ENCODE measurements around the gene ITGAX.

Gene ITGAX

DNA sequence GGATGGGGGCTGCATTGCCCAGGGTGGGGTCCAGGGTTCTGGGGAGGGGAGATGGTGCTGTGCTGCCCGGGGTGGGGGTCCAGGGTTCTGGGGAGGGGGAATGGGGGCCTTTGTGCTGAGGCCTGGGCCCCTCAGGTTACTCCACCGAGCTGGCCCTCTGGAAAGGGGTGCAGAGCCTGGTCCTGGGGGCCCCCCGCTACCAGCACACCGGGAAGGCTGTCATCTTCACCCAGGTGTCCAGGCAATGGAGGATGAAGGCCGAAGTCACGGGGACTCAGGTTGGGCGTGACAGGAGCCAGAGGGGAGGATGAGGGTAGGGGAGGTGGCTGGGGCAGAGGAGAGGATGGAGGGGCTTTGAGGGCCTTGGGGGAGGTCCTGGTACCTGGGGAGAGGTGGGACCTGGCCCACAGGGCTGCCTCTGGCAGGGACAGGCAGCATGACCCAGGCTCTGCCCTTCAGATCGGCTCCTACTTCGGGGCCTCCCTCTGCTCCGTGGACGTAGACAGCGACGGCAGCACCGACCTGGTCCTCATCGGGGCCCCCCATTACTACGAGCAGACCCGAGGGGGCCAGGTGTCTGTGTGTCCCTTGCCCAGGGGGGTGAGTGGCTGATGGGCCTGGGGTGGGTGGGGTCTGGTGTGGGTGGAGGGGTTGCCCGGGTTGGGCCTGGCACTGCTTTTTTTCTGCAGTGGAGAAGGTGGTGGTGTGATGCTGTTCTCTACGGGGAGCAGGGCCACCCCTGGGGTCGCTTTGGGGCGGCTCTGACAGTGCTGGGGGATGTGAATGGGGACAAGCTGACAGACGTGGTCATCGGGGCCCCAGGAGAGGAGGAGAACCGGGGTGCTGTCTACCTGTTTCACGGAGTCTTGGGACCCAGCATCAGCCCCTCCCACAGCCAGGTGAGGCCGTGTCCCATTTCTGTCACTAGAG, 7.8 kb downstream of the ITGAX start:
- in situ Hi-C loops (cut with MboI; ENCODE audit: low pct_unique_long_range_greater_than_20kb, low sequenced_read_pairs, unreplicated experiment), result no loop called here
- DNase-seq (ENCODE audit: low spot score), result no peak
- TF ChIP-seq CTCF (IDR thresholded peaks at IDR 0.05; ENCODE audit: extremely low read depth, insufficient read depth, missing control alignments), result no peak

GRCh38 chr16:31363721-31364120, 8.7 kb downstream of the ITGAX start:
- no peak for TF ChIP-seq CTCF (IDR thresholded peaks at IDR 0.05; ENCODE audit: extremely low read depth, insufficient read depth, missing control alignments)
- DNase-seq (ENCODE audit: low spot score), result no peak
- in situ Hi-C loops (cut with MboI; ENCODE audit: low pct_unique_long_range_greater_than_20kb, low sequenced_read_pairs, unreplicated experiment), result no loop called here

GRCh38 chr16:31364421-31364820, 9.4 kb downstream of the ITGAX start:
- TF ChIP-seq CTCF (IDR thresholded peaks at IDR 0.05; ENCODE audit: extremely low read depth, insufficient read depth, missing control alignments), result no peak
- in situ Hi-C loops (cut with MboI; ENCODE audit: low pct_unique_long_range_greater_than_20kb, low sequenced_read_pairs, unreplicated experiment), result no loop called here
- no peak for DNase-seq (ENCODE audit: low spot score)

- peak; percentile 74 for DNase-seq (ENCODE audit: low spot score)
- TF ChIP-seq CTCF (IDR thresholded peaks at IDR 0.05; ENCODE audit: extremely low read depth, insufficient read depth, missing control alignments), result no peak
- in situ Hi-C loops (cut with MboI; ENCODE audit: low pct_unique_long_range_greater_than_20kb, low sequenced_read_pairs, unreplicated experiment), result no loop called here
Measured at GRCh38 chr16:31365131-31365865, 10.3 kb downstream of the ITGAX start.

GRCh38 chr16:31367853-31368252, 12.9 kb downstream of the ITGAX start:
- TF ChIP-seq CTCF (IDR thresholded peaks at IDR 0.05; ENCODE audit: extremely low read depth, insufficient read depth, missing control alignments), result no peak
- in situ Hi-C loops (cut with MboI; ENCODE audit: low pct_unique_long_range_greater_than_20kb, low sequenced_read_pairs, unreplicated experiment), result no loop called here
- no peak for DNase-seq (ENCODE audit: low spot score)

- no peak for DNase-seq (ENCODE audit: low spot score)
- in situ Hi-C loops (cut with MboI; ENCODE audit: low pct_unique_long_range_greater_than_20kb, low sequenced_read_pairs, unreplicated experiment), result no loop called here
- TF ChIP-seq CTCF (IDR thresholded peaks at IDR 0.05; ENCODE audit: extremely low read depth, insufficient read depth, missing control alignments), result no peak
Measured at GRCh38 chr16:31371008-31371407, 16.0 kb downstream of the ITGAX start.

Measured in GM13977 (cell line).